Prostate gland (tissue), 2 donors: ENCODE results near the gene CAPN8. TPM values are rescaled to one million over a fixed set of nuclear protein-coding genes. Genes with fewer than 3 reads are reported as not detected.
A peak's percentile ranks its signal among the peaks of the same experiment; 100 is the strongest.

Source experiments
- DNase-seq: peaks from one replicate; pipeline ENCODE4 v3.0.0-alpha.2; 2019; ENCODE audit warnings: low spot score
- H3K27ac ChIP-seq, 2 donors: fragments of 200-600 bp; sonication (generic); 2 replicates each; pipeline ENCODE4 v1.5.1; 2017 to 2019
- H3K27me3 ChIP-seq: fragments of 200-600 bp; sonication (generic); replicated peaks from 2 replicates; pipeline ENCODE4 v1.5.1; 2019; ENCODE audit not compliant: insufficient read depth
- H3K36me3 ChIP-seq, 2 donors: fragments of 200-600 bp; sonication (generic); 1 replicate in 1 of 2; 2 replicates in 1 of 2; pipeline versions ENCODE4 v1.5.1 to v1.8.1; 2017 to 2019
- H3K4me1 ChIP-seq: fragments of 200-600 bp; sonication (generic); replicated peaks from 2 replicates; pipeline ENCODE4 v1.5.1; 2019
- H3K4me3 ChIP-seq, 2 donors: fragments of 200-600 bp; sonication (generic); 2 replicates each; pipeline ENCODE4 v1.5.1; 2017 to 2019
- H3K9me3 ChIP-seq: fragments of 200-600 bp; sonication (generic); 2 replicates; pipeline ENCODE4 v1.5.1; 2017
- POLR2A ChIP-seq: fragments of 450-650 bp; IDR thresholded peaks from one replicate; pipeline ENCODE4 v1.6.1; 2016; ENCODE audit warnings: antibody characterized with exemption, mild to moderate bottlenecking
- POLR2AphosphoS5 ChIP-seq: sonication (generic); formaldehyde crosslinking; IDR thresholded peaks from one replicate; pipeline ENCODE4 v1.6.1; 2017; ENCODE audit warnings: antibody characterized with exemption
- WGBS: methylation state at CpG from one replicate; pipeline ENCODE4 v1.1.5; 2018; 5-methylcytosine and 5-hydroxymethylcytosine counted together
- intact Hi-C: fragments of 100-400 bp; cut with DNase I; formaldehyde crosslinking; loops from one replicate; pipeline ENCODE4 v1.14.2; 2022
- total RNA-seq, 2 donors: library from RNA; depleted of rRNA; stranded (reverse); fragments of >200 nt; gene quantifications; one replicate each; pipeline ENCODE4 v1.1.0, GENCODE V29; 2016
- TF ChIP-seq, protein P1 (sequence below), 4 experiments: fragments of 200-600 bp in 2 of 4; fragments of 450-650 bp in 2 of 4; sonication (generic) in 2 of 4; IDR thresholded peaks; 1 replicate in 3 of 4; 2 replicates in 1 of 4; pipeline ENCODE4 v1.5.1; 2016 to 2019; ENCODE audit warnings: antibody characterized with exemption in 4 of 4, mild to moderate bottlenecking in 2 of 4, moderate library complexity in 2 of 4

Gene CAPN8
- total RNA-seq, 2 donors from 2014 or later = 3.0 to 5.6 TPM

DNA sequence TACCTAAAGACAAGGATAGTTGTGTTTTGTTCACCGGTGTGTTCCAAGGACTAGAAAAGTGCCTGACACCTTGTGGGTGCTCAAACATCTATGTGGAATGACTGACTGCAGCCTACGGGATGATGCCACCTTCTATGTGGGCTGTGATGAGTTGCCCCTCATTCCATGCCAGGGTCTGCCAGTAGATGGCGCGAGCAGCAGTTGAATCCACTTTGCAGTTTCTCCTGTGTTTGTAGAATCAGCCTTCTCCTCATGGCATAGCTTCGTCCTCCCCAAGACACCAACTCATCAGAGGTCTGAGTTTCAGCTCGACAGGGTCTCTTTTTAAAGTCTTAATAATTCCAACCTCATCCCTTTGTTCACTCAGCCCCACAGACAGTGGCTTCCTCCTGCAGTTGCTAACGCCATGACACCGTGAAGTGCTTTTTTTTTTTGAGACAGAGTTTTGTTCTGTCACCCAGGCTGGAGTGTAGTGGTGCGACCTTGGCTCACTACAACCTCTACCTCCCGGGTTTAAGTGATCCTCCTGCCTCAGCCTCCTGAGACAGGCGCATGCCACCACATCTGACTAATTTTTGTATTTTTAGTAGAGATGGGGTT, 133.7 kb downstream of the CAPN8 start:
- Histone ChIP-seq H3K4me1 (no peaks in the 10 kb centered on the region), H3K9me3 (no peaks in the 10 kb centered on the region), H3K27ac (no peak overlapping the region), H3K36me3 (no peaks in the 10 kb centered on the region), H3K4me3 (no peak overlapping the region), H3K27me3 (no peaks in the 10 kb centered on the region)
- DNase-seq = peak; percentile 18
- intact Hi-C loops = no loop called here
- TF ChIP-seq, protein P1, sequence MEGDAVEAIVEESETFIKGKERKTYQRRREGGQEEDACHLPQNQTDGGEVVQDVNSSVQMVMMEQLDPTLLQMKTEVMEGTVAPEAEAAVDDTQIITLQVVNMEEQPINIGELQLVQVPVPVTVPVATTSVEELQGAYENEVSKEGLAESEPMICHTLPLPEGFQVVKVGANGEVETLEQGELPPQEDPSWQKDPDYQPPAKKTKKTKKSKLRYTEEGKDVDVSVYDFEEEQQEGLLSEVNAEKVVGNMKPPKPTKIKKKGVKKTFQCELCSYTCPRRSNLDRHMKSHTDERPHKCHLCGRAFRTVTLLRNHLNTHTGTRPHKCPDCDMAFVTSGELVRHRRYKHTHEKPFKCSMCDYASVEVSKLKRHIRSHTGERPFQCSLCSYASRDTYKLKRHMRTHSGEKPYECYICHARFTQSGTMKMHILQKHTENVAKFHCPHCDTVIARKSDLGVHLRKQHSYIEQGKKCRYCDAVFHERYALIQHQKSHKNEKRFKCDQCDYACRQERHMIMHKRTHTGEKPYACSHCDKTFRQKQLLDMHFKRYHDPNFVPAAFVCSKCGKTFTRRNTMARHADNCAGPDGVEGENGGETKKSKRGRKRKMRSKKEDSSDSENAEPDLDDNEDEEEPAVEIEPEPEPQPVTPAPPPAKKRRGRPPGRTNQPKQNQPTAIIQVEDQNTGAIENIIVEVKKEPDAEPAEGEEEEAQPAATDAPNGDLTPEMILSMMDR (IDR thresholded peaks at IDR 0.05) = peak in 3 of 4 experiments; percentile 42 to 67 (median 49)
- TF ChIP-seq POLR2AphosphoS5 (no peak), POLR2A (no peak)
- 50% methylated on average over 11 of the region's 11 CpGs for WGBS

DNA sequence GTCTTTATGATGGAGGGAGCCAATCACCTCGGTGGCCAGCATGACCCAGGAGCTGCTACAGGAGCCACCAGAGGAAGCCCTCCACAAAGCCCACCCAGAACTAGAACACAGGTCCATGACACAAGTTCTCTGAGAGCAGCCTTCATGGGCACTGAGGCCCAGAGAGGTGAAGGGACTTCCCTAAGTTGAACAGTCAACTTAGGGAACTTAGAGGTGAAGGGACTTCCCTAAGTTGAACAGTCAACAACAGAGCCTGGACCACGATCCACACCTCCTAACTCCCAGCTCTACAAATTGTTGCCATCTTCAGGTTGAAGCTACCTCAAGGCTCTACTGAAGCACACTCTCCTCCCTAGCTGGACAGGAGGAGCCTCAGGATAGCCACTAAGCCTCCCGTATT, 139.5 kb downstream of the CAPN8 start:
- intact Hi-C loops = no loop called here
- no peak for DNase-seq
- TF ChIP-seq, protein P1 (IDR thresholded peaks at IDR 0.05) = no peak
- TF ChIP-seq POLR2AphosphoS5 = no peak
- TF ChIP-seq POLR2A = no peak
- Histone ChIP-seq H3K4me1 (no peaks in the 10 kb centered on the region), H3K27me3 (no peaks in the 10 kb centered on the region), H3K36me3 (no peaks in the 10 kb centered on the region), H3K27ac (no peak overlapping the region), H3K4me3 (no peak overlapping the region), H3K9me3 (no peaks in the 10 kb centered on the region)
- WGBS = 94% methylated on average over 3 of the region's 3 CpGs

DNA sequence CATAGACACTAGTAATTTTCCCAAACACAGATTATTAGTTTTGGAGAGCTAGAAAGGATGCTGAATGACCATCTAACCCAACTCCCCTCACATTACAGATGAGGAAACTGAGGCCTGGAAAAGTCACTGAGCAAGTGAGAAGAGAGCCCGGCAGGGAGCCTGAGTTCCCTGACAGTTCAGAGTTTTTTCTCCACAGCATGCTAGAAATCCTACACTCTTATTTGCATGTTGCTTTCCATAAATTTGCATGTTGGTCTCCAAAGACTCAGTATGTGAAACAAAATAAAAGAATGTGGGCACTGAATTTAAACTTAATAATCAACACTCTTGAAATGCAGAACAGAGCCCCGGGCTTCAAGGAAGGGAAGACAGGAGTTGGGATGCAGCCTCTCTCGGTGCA, 140.0 kb downstream of the CAPN8 start:
- Histone ChIP-seq H3K4me1 (no peaks in the 10 kb centered on the region), H3K27me3 (no peaks in the 10 kb centered on the region), H3K27ac (no peak overlapping the region), H3K4me3 (no peak overlapping the region), H3K9me3 (no peaks in the 10 kb centered on the region), H3K36me3 (no peaks in the 10 kb centered on the region)
- intact Hi-C loops = no loop called here
- WGBS = 72% methylated on average over 3 of the region's 3 CpGs
- TF ChIP-seq, protein P1 (IDR thresholded peaks at IDR 0.05) = no peak
- no peak for TF ChIP-seq POLR2A
- TF ChIP-seq POLR2AphosphoS5 = no peak
- DNase-seq = no peak

DNA sequence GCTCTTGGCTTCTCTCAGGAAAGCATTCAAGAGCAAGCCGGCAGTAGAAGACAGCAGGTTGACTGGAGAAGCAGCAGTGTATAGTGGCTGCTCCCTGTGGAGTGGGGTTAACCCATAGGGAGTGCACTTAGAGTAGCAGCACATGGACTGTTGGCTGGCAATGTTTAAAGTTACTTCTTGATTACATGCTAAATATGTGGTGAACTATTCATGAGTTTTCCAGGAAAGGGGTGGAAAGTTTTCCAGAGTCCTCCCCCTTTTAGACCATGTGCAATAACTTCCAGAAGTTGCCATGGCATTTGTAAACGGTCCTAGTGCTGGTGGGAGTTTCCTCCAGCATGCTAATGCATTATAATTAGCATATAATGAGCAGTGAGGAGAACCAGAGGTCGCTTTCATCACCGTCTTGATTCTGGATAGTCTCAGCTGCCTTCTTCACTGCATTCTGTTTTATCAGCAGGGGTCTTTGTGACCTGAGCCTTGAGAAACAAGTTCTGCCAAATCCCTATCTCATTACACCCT, 140.5 kb downstream of the CAPN8 start:
- Histone ChIP-seq H3K36me3 (no peaks in the 10 kb centered on the region), H3K4me1 (no peaks in the 10 kb centered on the region), H3K27me3 (no peaks in the 10 kb centered on the region), H3K4me3 (no peak overlapping the region), H3K27ac (no peak overlapping the region), H3K9me3 (no peaks in the 10 kb centered on the region)
- intact Hi-C loops = no loop called here
- WGBS = 84% methylated on average over 4 of the region's 4 CpGs
- DNase-seq = no peak
- TF ChIP-seq POLR2A = no peak
- TF ChIP-seq, protein P1 (IDR thresholded peaks at IDR 0.05) = no peak
- no peak for TF ChIP-seq POLR2AphosphoS5

DNA sequence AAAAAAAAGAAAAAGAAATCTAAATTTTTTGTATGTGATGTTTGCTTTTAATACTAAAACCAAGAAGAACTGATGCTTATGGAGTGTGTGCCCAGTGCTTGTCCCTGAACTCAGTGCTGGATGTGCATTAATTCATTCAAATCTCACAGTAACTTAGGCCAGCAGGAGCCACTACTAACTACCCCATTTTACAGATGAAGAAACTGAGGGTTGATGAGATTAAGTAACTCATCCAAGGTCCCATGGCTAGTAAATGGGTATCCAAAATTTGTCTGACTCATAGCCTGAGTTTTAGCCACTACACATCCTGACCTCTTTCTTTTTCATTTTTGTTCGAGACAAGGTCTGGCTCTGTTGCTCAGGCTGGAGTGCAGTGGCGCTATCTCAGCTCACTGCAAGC, 144.4 kb downstream of the CAPN8 start:
- 85% methylated on average over 2 of the region's 2 CpGs for WGBS

More for the DNA sequence above, 144.4 kb downstream of the CAPN8 start:
- Histone ChIP-seq H3K36me3 (no peaks in the 10 kb centered on the region), H3K9me3 (no peaks in the 10 kb centered on the region), H3K4me1 (no peaks in the 10 kb centered on the region), H3K27ac (no peak overlapping the region), H3K27me3 (no peaks in the 10 kb centered on the region), H3K4me3 (no peak overlapping the region)
- TF ChIP-seq, protein P1 (IDR thresholded peaks at IDR 0.05) = no peak
- TF ChIP-seq POLR2AphosphoS5 (no peak), POLR2A (no peak)
- intact Hi-C loops = no loop called here
- DNase-seq = no peak
